ENCODE data around the gene PNPLA3.
A peak's percentile ranks its signal among the peaks of the same experiment; 100 is the strongest.
"Not testable (repeated sequence)": the region's sequence is repeated elsewhere in the genome, so short reads cannot be mapped to it uniquely, and the experiment has no call there.

Gene PNPLA3

DNA sequence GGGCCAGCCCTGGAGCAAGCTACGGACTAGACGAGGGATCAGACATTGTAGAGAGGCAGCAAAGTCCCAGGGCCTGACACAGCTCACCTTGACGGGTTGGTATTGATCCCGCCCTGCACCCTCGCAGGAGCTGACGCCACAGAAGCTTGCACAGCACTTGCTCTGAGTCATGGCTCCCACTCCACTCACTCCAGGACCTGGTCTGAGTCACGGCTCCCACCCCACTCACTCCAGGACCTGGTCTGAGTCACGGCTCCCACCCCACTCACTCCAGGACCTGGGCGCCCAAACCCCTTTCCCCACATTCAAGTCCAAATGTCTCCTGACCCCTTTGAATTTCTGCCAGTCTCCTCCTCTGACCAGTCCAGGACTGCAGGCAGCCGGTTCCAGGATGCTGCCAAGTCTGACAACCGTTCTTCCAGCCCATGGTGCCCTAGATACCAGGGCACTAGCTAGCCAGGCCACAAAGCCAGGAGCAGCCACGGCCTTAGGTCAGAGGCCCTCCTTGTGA, 25.8 kb upstream of the PNPLA3 start:
- H3K4me3 ChIP-seq (replicated peaks; ENCODE audit: low read depth, low read length): no peak overlapping the region
- TF ChIP-seq, protein P1, sequence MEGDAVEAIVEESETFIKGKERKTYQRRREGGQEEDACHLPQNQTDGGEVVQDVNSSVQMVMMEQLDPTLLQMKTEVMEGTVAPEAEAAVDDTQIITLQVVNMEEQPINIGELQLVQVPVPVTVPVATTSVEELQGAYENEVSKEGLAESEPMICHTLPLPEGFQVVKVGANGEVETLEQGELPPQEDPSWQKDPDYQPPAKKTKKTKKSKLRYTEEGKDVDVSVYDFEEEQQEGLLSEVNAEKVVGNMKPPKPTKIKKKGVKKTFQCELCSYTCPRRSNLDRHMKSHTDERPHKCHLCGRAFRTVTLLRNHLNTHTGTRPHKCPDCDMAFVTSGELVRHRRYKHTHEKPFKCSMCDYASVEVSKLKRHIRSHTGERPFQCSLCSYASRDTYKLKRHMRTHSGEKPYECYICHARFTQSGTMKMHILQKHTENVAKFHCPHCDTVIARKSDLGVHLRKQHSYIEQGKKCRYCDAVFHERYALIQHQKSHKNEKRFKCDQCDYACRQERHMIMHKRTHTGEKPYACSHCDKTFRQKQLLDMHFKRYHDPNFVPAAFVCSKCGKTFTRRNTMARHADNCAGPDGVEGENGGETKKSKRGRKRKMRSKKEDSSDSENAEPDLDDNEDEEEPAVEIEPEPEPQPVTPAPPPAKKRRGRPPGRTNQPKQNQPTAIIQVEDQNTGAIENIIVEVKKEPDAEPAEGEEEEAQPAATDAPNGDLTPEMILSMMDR (IDR thresholded peaks at IDR 0.05; ENCODE audit: low read depth, low read length, missing control alignments): no peak
- no peak for DNase-seq (ENCODE audit: extremely low read depth, low read depth)

DNA sequence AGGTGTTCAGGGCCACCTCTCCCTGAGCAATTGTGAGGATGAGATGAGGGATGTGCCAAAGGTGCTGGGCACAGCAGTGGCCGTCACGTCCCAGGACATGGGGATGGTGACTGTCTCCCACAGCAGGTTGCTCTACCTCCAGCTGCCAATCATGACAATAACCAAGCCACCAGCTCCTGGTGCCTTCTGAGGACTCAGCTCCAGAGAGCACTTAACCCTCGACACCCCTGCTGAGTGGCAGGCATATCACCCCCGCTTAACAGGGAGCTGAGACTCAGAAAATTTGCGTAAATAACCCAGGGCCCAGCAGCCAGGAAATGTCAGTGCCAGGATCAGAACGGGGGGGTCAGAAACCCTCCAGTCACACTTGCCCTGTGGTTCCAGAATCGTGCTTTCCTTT, 23.4 kb upstream of the PNPLA3 start:
- TF ChIP-seq, protein P1 (IDR thresholded peaks at IDR 0.05; ENCODE audit: low read depth, low read length, missing control alignments): no peak
- no peak overlapping the region for H3K4me3 ChIP-seq (replicated peaks; ENCODE audit: low read depth, low read length)
- no peak for DNase-seq (ENCODE audit: extremely low read depth, low read depth)

DNA sequence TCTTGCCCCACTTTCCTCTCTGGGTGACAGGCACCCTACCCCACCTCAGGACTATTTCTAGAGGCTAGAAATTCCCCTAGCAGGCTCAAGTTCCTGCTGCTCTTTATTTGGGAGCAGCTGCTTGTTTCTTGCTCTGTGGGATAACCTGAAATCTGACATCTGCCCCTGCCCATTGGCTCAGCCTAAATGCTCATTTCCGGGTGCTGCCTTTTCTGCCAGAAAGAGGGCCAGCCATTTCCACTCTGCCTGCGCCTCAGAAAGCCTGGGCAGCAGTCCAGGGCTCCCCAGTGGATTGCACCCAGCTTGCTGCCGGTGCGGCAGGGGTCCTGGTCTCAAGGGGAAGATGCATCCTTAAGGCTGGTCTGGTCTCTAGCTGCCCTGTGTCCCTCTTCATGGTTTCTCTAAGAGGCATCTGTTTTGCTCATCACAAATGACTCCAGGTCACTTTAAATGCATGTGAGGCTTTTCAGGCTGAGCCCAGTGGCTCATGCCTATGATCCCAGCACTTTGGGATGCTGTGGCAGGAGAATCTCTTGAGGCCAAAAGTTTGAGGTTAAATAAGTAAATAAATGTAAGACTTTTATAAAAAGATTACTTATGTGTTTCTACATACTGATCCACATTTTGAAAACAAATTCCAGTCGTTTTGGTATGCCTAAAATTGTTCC, 21.5 kb upstream of the PNPLA3 start:
- TF ChIP-seq, protein P1 (IDR thresholded peaks at IDR 0.05; ENCODE audit: low read depth, low read length, missing control alignments): no peak

DNA sequence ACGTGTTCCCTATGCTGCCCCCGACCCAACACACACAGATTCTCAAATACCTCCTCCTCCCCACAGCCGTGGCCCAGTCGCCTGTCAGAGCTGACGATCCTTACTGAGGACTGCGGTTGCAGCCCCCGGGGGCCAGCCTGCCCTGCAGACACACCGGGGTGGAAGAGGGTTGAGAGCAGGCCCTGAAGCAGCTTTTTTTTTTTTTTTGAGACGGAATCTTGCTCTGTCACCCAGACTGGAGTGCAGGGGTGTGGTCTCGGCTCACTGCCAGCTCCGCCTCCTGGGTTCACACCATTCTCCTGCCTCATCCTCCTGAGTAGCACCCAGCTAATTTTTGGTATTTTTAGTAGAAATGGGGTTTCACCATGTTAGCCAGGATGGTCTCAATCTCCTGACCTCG, 20.6 kb upstream of the PNPLA3 start:
- H3K4me3 ChIP-seq (replicated peaks; ENCODE audit: low read depth, low read length); DNase-seq (ENCODE audit: extremely low read depth, low read depth): not testable (repeated sequence)

More for the DNA sequence above, 21.5 kb upstream of the PNPLA3 start:
- no peak overlapping the region for H3K4me3 ChIP-seq (replicated peaks; ENCODE audit: low read depth, low read length)
- peak; percentile 45 for DNase-seq (ENCODE audit: extremely low read depth, low read depth)

DNA sequence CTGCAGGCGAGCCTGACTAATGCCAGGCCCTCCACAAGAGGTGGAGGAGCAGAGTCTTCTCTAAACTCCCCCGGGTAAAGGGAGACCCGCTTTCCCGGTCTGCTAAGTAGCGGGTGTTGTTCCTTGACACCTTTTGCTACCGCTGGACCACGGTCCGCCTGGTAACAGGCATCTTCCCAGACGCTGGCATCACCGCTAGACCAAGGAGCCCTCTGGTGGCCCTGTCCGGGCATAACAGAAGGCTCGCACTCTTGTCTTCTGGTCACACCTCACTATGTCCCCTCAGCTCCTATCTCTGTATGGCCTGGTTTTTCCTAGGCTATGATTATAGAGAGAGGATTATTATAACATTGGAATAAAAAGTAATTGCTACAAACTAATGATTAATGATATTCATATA, 19.2 kb upstream of the PNPLA3 start:
- H3K4me3 ChIP-seq (replicated peaks; ENCODE audit: low read depth, low read length); DNase-seq (ENCODE audit: extremely low read depth, low read depth): not testable (repeated sequence)
- TF ChIP-seq, protein P1 (IDR thresholded peaks at IDR 0.05; ENCODE audit: low read depth, low read length, missing control alignments): peak; percentile 51

DNA sequence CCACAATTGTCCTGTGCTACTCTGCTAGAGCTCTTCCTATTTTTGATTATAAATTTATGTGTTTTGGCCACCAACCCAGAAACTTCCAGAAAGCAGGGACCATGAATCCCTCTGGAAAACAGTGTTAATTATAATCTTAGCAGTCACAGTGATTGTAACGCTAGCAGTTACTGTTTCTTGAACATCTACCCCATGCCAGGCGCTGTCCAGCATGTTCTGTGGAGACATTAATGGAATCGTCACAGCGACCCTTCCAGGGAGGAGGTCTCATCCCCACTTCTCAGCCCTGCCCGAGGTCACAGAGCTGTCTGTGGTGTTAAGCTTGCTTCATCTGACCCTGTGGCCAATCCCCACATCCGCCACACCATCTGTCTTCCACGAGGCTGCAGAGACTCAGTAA, 17.9 kb upstream of the PNPLA3 start:
- TF ChIP-seq, protein P1 (IDR thresholded peaks at IDR 0.05; ENCODE audit: low read depth, low read length, missing control alignments): no peak
- no peak overlapping the region for H3K4me3 ChIP-seq (replicated peaks; ENCODE audit: low read depth, low read length)
- no peak for DNase-seq (ENCODE audit: extremely low read depth, low read depth)

DNA sequence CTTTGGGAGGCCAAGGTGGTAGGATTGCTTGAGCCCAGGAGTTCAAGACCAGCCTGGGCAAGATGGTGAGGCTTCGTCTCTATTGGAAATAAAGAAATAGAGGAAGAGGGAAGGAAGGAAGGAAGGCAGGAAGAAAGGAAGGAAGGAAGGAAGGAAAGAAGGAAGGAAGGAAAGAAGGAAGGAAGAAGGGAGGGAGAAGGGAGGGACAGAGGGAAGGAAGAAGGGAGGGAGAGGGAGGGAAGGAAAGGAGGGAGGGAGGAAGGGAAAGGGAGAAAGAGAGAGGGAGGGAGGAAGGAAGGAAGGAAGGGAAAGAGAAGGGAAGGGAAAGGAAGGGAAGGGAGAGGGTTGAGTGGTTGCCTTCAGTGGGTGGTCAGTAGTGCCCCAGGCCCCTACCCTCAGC, 13.9 kb upstream of the PNPLA3 start:
- no peak for DNase-seq (ENCODE audit: extremely low read depth, low read depth)
- TF ChIP-seq, protein P1 (IDR thresholded peaks at IDR 0.05; ENCODE audit: low read depth, low read length, missing control alignments): no peak
- H3K4me3 ChIP-seq (replicated peaks; ENCODE audit: low read depth, low read length): no peak overlapping the region

All from HFF-Myc (cell line).